K562 (cell line): ENCODE measurements around the gene TMEM170A. TPM values are rescaled to one million over a fixed set of nuclear protein-coding genes. Genes with fewer than 3 reads are reported as not detected.
A peak's percentile ranks its signal among the peaks of the same experiment; 100 is the strongest.

ENCODE experiments used
- FOXJ3 ChIP-seq: sonication (generic); formaldehyde crosslinking; IDR thresholded peaks from 2 replicates; pipeline ENCODE4 v1.4.0; 2020; ENCODE audit warnings: mild to moderate bottlenecking, missing genetic modification reagents
- HDAC1 ChIP-seq, 2 experiments: fragments of 450-650 bp; IDR thresholded peaks; 2 replicates each; pipeline ENCODE4 v1.6.1; 2016 to 2017; ENCODE audit warnings: inconsistent platforms in 1 of 2, mild to moderate bottlenecking in 1 of 2, moderate library complexity in 1 of 2
- HMGN3 ChIP-seq: IDR thresholded peaks from 2 replicates; pipeline ENCODE4 v1.6.1; 2011; ENCODE audit warnings: borderline replicate concordance, low read depth, mild to moderate bottlenecking, mixed read lengths, low read length; ENCODE audit not compliant: insufficient read length; ENCODE audit errors: extremely low read depth
- HMGXB4 ChIP-seq: sonication (generic); formaldehyde crosslinking; IDR thresholded peaks from 2 replicates; pipeline ENCODE4 v1.8.1; 2023; ENCODE audit warnings: mild to moderate bottlenecking, missing genetic modification reagents
- MTA3 ChIP-seq: fragments of 450-650 bp; formaldehyde crosslinking; IDR thresholded peaks from 2 replicates; pipeline ENCODE4 v1.6.1; 2017; ENCODE audit warnings: mild to moderate bottlenecking, borderline replicate concordance
- NBN ChIP-seq: fragments of 450-650 bp; IDR thresholded peaks from 2 replicates; pipeline ENCODE4 v1.6.1; 2016; ENCODE audit warnings: low read depth, mild to moderate bottlenecking
- NFRKB ChIP-seq: fragments of 450-650 bp; IDR thresholded peaks from 2 replicates; pipeline ENCODE4 v1.6.1; 2016; ENCODE audit warnings: low read depth
- NONO ChIP-seq, 2 experiments: fragments of 200-400 bp in 1 of 2; fragments of 450-650 bp in 1 of 2; formaldehyde crosslinking in 1 of 2; IDR thresholded peaks; 2 replicates each; pipeline ENCODE4 v1.6.1; 2017; ENCODE audit warnings: low read depth in 2 of 2, mild to moderate bottlenecking in 2 of 2, moderate library complexity in 2 of 2, low read length in 1 of 2
- NR3C1 ChIP-seq: sonication (generic); formaldehyde crosslinking; IDR thresholded peaks from 2 replicates; pipeline ENCODE4 v1.8.1; 2022; ENCODE audit warnings: missing genetic modification reagents
- RAD21 ChIP-seq, 2 experiments: fragments of 250-450 bp in 1 of 2; fragments of 450-650 bp in 1 of 2; sonication (Bioruptor Pico) in 1 of 2; formaldehyde crosslinking in 1 of 2; IDR thresholded peaks in 1 of 2; conservative IDR thresholded peaks in 1 of 2; 2 replicates each; pipeline versions ENCODE4 v1.4.0 to v1.8.0; 2020 to 2022; ENCODE audit warnings: mild to moderate bottlenecking in 2 of 2, moderate library complexity in 1 of 2
- TAF7 ChIP-seq: fragments of 450-650 bp; IDR thresholded peaks from 2 replicates; pipeline ENCODE4 v1.6.1; 2016; ENCODE audit warnings: missing genetic modification characterization, missing compliant biosample characterization
- THRAP3 ChIP-seq: fragments of 450-650 bp; IDR thresholded peaks from 2 replicates; pipeline ENCODE4 v1.6.1; 2016; ENCODE audit warnings: mild to moderate bottlenecking, inconsistent platforms, borderline replicate concordance
- U2AF1 ChIP-seq: fragments of 200-400 bp; formaldehyde crosslinking; optimal IDR thresholded peaks from 2 replicates; pipeline ENCODE3; 2017; ENCODE audit warnings: mild to moderate bottlenecking, low read depth, low read length, moderate library complexity
- ZNF239 ChIP-seq: fragments of 250-450 bp; sonication (Bioruptor Pico); IDR thresholded peaks from 2 replicates; pipeline ENCODE4 v1.4.0; 2020; ENCODE audit warnings: mild to moderate bottlenecking
- ZNF398 ChIP-seq: fragments of 250-450 bp; sonication (Bioruptor Pico); IDR thresholded peaks from 2 replicates; pipeline ENCODE4 v1.8.0; 2021; ENCODE audit warnings: moderate library complexity, mild to moderate bottlenecking, inconsistent platforms
- polyA plus RNA-seq, 8 experiments: library from polyadenylated mRNA; depleted of rRNA in 4 of 8; stranded (reverse) in 5 of 8; unstranded in 3 of 8; fragments of >200 nt; fragmentation: Nextera tagmentation in 2 of 8; fragmentation: Illumina TruSeq in 1 of 8; extraction: Ambion mirVana in 2 of 8; extraction: Trizol in 1 of 8; gene quantifications; 2 replicates each; pipeline versions ENCODE4 v1.2.1 to v1.2.3, GENCODE V29; 2011 to 2014; ENCODE audit warnings: inconsistent platforms in 1 of 8, missing spikeins in 1 of 8
- total RNA-seq, 7 experiments: library from RNA; depleted of rRNA in 6 of 7; stranded (reverse); fragments of >200 nt in 6 of 7; fragmentation: Illumina TruSeq in 2 of 7; extraction: Trizol in 2 of 7; gene quantifications; 2 replicates each; pipeline versions ENCODE4 v1.2.1 to v1.2.3, GENCODE V29; 2011 to 2021; ENCODE audit warnings: low replicate concordance in 1 of 7
- TF ChIP-seq, protein P1 (sequence below): fragments of 250-450 bp; sonication (Bioruptor Pico); IDR thresholded peaks from 2 replicates; pipeline ENCODE4 v1.8.0; 2021; ENCODE audit warnings: mild to moderate bottlenecking, moderate library complexity
- TF ChIP-seq, protein P2 (sequence below): sonication (generic); formaldehyde crosslinking; IDR thresholded peaks from 2 replicates; pipeline ENCODE4 v1.8.0; 2023; ENCODE audit warnings: mild to moderate bottlenecking, missing genetic modification reagents

Gene TMEM170A
- total and polyA plus RNA-seq, 9 of the 15 experiments (the other 6 are each of a cell fraction or from before 2014, with no cell fraction given): 6.1 to 30.2 (median 15.0) TPM

DNA sequence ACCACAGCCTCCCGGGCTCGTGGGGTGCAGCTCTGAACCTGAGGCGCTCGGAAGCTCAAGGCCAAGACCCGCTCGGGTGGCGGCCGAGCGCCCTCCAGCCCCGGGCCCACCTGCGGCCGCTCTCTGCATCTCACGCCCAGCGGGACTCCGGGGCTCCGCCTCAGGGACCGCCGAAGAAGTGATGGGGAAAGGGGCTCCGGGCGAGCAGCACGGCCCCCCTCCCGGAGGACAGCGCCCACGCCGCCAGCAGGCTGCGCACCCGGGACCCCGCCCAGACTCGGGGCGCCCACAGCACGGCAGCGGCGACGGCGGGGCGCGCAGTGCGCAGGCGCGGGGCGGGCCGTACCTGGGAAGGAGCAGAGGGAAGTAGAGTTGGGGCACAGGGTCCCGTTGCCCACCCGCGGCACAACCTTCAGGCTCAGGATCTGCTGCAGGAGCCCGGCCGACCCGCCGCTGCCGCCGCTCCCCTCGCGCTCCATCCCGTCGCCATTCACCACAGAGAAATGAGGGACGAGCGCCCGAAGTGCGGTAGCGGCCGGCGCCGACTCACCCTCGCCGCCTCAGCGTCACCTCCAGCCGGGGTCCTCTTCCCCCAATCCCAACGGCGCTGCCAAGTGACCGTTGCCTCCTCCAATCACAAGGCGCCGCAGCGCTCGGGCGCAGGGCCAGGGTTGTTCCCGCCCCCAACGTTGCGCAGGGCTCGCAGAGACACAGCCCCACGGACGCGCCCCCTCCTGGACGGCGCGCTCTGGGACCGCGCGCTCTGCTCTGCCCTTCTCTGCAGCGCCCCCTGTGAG is at the start of gene TMEM170A (continued):
- TF ChIP-seq, protein P1, sequence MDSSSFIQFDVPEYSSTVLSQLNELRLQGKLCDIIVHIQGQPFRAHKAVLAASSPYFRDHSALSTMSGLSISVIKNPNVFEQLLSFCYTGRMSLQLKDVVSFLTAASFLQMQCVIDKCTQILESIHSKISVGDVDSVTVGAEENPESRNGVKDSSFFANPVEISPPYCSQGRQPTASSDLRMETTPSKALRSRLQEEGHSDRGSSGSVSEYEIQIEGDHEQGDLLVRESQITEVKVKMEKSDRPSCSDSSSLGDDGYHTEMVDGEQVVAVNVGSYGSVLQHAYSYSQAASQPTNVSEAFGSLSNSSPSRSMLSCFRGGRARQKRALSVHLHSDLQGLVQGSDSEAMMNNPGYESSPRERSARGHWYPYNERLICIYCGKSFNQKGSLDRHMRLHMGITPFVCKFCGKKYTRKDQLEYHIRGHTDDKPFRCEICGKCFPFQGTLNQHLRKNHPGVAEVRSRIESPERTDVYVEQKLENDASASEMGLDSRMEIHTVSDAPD (CRISPR knock-in tag): no peak
- no peak for TF ChIP-seq THRAP3
- TF ChIP-seq, protein P2, sequence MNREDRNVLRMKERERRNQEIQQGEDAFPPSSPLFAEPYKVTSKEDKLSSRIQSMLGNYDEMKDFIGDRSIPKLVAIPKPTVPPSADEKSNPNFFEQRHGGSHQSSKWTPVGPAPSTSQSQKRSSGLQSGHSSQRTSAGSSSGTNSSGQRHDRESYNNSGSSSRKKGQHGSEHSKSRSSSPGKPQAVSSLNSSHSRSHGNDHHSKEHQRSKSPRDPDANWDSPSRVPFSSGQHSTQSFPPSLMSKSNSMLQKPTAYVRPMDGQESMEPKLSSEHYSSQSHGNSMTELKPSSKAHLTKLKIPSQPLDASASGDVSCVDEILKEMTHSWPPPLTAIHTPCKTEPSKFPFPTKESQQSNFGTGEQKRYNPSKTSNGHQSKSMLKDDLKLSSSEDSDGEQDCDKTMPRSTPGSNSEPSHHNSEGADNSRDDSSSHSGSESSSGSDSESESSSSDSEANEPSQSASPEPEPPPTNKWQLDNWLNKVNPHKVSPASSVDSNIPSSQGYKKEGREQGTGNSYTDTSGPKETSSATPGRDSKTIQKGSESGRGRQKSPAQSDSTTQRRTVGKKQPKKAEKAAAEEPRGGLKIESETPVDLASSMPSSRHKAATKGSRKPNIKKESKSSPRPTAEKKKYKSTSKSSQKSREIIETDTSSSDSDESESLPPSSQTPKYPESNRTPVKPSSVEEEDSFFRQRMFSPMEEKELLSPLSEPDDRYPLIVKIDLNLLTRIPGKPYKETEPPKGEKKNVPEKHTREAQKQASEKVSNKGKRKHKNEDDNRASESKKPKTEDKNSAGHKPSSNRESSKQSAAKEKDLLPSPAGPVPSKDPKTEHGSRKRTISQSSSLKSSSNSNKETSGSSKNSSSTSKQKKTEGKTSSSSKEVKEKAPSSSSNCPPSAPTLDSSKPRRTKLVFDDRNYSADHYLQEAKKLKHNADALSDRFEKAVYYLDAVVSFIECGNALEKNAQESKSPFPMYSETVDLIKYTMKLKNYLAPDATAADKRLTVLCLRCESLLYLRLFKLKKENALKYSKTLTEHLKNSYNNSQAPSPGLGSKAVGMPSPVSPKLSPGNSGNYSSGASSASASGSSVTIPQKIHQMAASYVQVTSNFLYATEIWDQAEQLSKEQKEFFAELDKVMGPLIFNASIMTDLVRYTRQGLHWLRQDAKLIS (CRISPR knock-in tag): 0 out of 2 replicates have a peak, but pooled peaks have one; percentile 67
- no peak for TF ChIP-seq ZNF398 (CRISPR knock-in tag)
- peak; percentile 88; the same call in 1 of the 2 replicates for TF ChIP-seq MTA3
- TF ChIP-seq FOXJ3 (CRISPR knock-in tag): no peak
- peak; percentile 89 for TF ChIP-seq HMGN3
- TF ChIP-seq TAF7: no peak; the same call in 1 of the 2 replicates
- TF ChIP-seq NBN: peak; percentile 81
- peak; percentile 52 for TF ChIP-seq U2AF1
- TF ChIP-seq ZNF239 (CRISPR knock-in tag): no peak
- peak; percentile 84 to 87 for TF ChIP-seq RAD21 (CRISPR knock-in tag; conservative IDR thresholded peaks at IDR 0.05 in 1 of 2, IDR thresholded peaks at IDR 0.05 in 1 of 2)
- TF ChIP-seq NONO (IDR thresholded peaks at IDR 0.05; ENCODE audit: low read depth in 2 of 2, low read length in 1 of 2): peak; percentile 12 to 48; a peak in 1 of 4 replicates
- TF ChIP-seq HDAC1 (IDR thresholded peaks at IDR 0.05): 0 out of 4 replicates have a peak, but pooled peaks of 1 of the 2 experiments have one; percentile 55
- TF ChIP-seq NR3C1 (CRISPR knock-in tag): no peak
- TF ChIP-seq HMGXB4 (CRISPR knock-in tag): peak; percentile 91
- TF ChIP-seq NFRKB: no peak
